Measurements from ENCODE around the gene ENTREP3.
A peak's percentile ranks its signal among the peaks of the same experiment; 100 is the strongest.

Gene ENTREP3

GRCh38 chr1:155278689-155279160, 23.4 kb upstream of the ENTREP3 start:
- no peak for DNase-seq

DNA sequence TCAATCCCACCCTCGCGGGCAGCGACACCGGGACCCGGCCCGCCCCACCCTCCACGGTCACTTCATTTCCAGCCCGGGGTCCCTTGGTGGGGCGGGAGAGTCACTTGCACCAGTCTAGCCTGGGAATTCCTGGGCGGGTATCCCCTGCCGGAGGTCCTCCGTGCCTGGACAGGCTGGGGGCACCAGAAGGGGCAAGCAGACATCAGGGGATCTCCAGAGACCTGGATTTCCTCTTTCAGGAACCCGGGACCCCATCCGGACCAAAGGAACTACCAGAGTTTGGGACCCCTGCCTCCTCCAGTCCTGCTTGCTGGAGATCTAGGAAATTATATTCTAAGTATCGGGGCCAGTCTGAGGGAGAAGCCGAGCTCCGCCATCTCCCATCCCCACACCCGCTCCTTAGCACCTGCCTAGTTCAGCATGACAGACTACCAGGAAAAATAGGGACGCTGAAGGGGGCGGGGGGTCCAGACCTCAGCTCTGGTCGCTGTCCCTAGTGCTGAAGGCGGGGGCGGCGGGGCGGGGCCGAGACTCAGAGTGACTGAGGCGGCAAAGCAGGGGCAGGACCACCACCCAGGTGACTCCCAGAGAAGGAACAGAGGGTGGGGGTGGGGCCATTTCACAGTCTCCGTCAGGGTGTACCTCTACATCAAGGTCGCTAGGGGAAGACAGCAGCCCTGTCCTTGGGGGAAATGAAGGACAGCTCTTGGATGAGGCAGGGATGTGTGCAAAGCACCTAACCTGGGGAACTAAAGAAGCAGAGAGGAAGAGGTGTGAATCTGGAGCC, 22.8 kb upstream of the ENTREP3 start:
- DNase-seq: peak; percentile 77

- DNase-seq: peak; percentile 85
Observed at GRCh38 chr1:155277070-155277901, 22.0 kb upstream of the ENTREP3 start, which contains the start of gene HCN3. Gene HCN3 (plus strand): TSS chr1:155277463. CDS start chr1:155277591, 128 bp downstream.

DNA sequence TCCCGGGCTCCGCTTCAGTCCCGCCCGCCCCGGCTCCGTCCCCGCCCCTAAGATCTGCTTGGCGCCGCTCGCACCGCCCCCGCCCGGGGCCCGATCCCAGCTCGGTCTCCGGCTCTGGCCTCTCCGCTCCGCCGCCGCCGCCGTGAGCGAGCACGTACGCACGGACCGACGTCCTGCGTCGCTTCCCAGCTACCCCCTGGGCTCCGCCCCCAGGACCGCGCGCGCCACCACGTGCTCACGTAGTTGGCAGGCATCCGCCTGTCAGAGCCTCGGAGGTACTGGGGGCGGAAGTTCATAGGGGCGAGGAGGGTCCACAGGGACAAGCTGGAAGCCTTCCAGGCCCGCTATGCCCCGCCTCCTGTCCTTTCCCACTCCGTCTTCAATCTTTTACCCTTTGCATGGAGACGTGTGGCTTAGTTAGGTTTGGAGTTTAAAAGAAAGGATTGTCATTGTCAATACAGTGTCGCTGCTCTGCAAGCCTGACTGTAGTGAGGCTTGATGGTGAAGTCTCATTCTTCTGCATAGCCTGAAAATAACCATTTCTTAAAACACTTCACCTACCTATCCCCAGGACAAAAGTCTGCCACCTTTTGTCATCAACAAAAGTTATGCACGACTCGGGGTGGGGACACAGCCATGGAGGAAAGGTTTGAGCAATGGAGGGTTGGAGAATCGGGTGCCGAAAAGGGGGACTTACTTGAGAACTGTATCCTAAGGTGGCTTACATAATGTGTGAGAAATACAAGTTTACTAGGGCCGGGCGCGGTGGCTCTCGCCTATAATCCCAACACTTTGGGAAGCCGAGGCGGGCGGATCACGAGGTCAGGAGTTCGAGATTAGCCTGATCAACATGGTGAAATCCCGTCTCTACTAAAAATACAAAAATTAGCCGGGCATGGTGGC, 18.3 kb upstream of the ENTREP3 start, which contains the start of gene CLK2:
TSS of gene CLK2 (minus strand) at position 162 of the 903 bp plus-strand sequence. CDS start 2,527 bp downstream, outside the sequence.
- peak; percentile 92 for DNase-seq

DNA sequence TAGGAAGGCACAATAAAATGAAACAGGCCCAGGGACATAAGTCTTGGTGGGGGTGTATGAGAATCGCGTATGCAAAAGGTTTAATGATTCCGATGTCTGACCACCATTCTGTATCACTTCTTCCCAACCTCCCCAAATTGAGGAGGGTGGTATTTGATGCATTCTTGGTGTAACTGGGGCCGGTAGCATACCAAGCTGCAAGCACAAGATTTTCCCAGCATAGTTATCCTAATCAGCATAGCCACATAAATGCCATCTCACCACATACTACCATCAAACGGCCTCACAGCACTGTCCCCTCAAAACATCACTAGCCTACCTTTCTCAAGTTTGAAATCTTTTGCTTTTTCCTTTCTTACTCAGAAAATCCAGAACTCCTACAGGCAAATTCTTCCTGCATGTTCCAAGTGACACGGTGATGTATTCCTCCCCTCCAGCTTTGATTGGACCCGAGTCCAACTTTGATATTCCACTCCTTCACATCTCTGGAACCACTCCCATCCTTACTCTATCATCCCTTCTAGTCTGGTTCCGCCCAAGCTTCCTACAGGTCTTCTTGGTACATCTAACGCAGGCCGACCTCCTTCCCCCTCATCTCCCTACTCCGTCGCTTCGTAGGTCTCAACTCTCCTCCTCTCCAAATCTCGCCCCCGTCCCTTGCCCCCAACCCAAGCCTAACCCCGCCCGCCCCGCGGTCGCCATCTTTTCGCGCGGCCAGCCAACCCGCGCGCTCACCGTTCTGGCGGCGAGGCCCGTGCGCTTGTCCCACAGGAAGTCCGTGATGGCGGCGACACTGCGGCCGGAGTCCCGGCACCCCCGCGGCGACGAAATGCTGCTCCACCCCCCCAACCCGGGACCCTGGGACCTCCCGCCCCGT, 17.4 kb upstream of the ENTREP3 start:
- no peak for DNase-seq

GRCh38 chr1:155269381-155269780, 14.1 kb upstream of the ENTREP3 start:
- DNase-seq: no peak

DNA sequence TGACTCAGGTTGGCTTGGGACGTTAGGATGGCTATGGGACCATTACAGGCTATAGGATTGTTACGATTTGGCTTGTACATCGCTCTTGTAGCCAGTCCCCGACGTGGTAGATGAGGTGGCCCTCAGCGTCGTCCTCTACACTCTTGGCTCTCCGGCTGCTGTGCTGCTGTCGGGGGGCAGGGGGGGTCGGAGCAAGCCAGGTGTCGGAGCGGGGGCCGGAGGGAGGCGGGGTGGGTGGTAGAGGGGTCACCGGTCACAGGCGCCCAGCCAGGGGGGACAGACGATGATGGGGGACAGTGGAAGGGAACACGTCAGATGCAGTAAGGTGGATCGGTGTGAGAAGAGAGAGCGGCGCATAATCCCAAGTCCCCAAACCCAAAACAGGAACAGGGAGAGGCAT, 13.3 kb upstream of the ENTREP3 start:
- DNase-seq: no peak

DNA sequence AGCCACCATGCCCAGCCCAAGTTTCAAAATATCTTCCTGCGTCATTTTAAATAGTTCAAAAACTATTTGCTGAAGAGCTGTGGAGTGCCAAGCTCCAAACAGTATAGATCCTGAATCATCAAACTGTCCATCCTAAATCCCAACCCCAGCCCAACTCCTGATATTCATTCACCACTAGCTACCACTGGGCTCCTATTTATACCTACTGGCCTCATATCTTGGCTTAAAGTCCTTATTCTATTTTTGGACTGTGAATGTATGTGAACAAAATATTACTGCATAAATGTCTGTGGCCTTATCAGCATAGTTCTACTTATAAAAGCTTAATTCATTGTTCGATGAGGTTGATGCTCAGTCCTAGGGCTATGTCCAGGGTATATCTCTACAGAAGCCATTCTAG, 12.1 kb upstream of the ENTREP3 start:
- no peak for DNase-seq

- no peak for DNase-seq
Observed at GRCh38 chr1:155266553-155266952, 11.3 kb upstream of the ENTREP3 start.

DNA sequence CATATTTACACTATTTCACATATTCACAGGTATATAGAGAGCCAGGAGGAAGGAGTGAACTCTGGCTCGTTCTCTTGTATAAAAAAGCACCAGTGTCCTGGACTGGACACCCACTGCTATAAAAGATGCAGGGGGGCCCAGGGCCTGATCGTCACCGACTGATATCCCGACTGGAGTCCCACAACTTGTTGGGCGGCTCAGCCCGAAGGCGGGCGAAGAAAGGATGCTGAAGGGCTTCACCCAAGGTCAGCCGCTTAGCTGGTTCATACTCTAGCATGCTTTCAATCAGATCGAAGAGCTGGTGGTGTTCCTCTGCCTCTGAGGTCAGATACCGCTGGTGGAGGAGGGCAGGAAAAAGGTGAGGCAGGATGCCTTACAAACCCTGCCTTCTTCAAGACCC, 7.8 kb upstream of the ENTREP3 start:
- no peak for DNase-seq

DNA sequence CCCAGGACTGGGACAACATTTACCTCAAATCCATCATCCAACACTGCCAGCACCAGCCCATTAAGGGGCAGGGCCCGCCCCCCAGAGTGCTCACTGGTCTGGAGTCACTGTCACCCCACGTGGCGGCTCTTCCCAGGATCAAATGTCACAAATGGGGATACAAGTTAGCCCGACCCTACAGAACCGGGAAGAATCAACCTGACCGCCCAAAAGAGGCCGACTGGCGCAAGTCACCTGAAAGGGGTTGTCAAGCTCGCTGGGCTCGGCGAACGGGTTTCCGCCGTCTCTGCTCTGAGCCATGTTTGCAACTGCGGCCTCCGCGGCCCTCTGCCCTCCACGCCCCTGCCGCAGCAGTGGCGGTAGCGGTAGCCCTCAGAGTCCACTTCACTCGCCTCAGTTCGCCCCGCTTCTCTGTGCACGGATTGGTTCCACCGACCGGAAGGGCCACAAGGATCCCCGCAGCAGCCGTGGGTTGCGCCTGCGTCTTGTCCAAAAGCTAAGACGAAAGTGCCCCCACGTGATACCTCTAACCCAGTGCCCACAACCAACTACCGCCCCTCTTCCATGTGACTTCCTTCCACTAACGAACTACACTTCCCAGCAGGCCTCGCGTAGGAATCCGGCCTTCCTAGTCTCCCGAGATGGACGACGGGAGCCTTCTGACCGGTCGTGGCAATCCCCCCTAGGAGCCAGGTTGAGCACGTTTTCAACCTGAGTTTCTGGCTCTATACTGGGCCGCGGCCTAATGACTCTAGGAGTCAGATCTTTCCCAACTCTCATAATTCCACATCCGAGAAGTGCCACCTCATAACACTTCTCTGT, 6.8 kb upstream of the ENTREP3 start, which contains the start of gene SCAMP3:
TSS of gene SCAMP3 (minus strand) at position 509 of the 822 bp plus-strand sequence. CDS start at position 300, 209 bp downstream.
- DNase-seq: peak; percentile 84

DNA sequence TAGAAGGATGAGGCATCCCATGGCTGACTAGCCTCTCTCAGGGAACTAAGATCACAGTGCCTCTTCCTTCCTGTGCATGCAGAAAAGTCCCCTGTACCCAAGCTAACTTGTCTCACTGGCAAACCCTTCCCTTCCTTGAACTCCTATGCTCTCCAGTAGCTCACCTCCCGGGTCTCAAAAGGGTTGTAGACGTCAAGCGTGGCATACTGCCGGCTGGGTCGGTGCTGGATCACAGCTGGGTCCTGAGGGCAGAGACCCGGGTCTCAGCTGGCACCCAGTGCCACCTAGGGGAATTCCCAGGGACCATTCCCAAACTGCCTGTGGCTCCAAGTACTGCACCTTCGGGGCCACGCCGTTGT, 6.2 kb upstream of the ENTREP3 start:
- no peak for DNase-seq

DNA sequence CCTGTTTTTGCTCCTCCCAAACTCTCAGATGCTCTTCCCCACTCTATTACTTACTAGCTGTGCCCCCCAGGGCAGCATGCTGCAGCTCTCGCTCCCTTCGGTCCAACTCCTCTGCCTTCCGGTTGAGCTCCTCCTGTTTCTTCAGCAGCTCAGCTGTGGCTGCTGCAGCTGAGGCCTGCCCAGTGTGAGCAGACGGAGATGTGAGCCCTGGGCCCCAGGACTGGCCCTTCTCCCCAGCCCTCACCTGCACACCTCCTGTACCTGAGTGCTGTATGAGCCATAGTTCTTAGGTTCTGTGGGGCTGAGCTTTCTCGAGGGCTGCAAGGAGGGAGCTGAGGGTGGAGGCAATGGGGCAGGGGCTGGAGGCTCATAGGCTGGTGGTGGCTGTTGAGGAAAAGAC, 5.0 kb upstream of the ENTREP3 start:
- no peak for DNase-seq

GRCh38 chr1:155256058-155256852, 972 bp upstream of the ENTREP3 start:
- DNase-seq: no peak

DNA sequence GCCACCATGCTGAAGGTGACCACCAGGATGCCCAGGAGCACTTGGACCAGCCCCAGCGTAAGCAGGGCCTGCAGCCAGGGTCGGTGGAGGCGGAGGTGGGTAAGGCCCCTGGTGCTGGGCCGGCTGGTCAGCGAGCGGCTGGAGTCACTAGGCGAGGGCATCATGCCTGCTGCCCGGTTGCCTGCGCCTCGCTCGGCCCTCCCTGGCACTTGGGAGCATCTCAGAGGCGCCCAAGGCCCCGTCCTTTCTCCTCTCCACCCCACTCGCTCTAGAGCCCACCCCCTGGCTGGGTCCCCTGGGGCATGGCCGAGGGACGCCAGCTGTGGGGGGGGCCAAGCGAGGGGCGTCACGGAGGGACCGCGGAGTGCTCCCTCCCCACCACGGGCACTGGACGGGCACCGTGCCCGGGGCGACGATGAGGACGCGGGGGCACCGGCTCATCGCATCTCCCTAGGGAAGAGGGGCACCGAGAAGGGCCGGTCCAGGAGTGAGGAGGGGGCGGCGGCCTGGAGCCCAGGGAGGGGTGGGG, 505 bp downstream of the ENTREP3 start:
- no peak for DNase-seq

DNA sequence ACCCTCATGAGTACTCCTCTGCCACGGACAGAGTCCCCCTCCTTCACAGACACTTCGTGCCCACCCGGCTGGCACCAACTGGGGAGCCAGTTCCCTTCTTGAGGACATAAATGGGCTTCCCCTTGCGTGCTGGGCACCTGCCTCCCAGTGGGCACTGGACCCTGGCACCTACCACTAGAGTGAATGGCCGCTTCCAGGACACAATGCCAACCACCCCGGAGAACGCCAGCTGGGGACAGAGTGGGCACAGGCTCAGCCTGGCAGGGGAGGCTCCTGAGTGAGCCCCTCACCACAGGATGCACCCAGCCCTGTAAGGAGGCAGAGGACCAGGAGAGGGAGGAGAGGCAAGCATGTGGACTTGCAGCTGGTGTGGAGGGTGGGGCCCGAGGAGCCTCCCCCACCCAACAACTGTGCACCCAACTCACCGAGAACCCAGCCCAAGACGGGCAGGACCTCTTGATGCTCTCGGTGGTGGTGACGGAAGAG, 1.0 kb downstream of the ENTREP3 start:
- no peak for DNase-seq

GRCh38 chr1:155253797-155254196, 1.5 kb downstream of the ENTREP3 start:
- no peak for DNase-seq

DNA sequence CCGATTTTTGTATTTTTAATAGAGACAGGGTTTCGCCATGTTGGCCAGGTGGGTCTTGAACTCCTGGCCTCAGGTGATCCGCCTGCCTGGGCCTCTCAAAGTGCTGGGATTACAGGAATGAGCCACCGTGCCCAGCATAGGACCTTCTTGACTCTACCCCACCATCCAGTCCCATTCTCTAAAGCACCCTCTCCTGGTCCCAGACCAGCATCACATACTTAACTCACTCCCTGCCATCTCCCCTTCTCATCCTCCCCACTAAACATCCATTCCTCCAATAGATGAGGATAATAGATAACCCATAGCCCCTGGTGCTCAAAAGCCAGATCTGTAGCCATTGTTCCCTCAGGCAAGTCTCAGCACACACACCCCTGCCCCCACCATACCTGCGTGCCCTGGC, 2.1 kb downstream of the ENTREP3 start:
- DNase-seq: no peak

GRCh38 chr1:155251566-155251965, 3.7 kb downstream of the ENTREP3 start:
- DNase-seq: no peak
